ENCODE data around the gene HLCS. TPM values are rescaled to one million over a fixed set of nuclear protein-coding genes. Genes with fewer than 3 reads are reported as not detected.

HLCS gene
- total and polyA plus RNA-seq, 10 of the 15 experiments (the other 5 are each of a cell fraction or from before 2014, with no cell fraction given) = 1.5 to 12.7 (median 9.6) TPM

GRCh38 chr21:36988536-36988935, 22.1 kb upstream of the HLCS start (continued):
- no peak for TF ChIP-seq LARP7 (IDR thresholded peaks at IDR 0.05)

DNA sequence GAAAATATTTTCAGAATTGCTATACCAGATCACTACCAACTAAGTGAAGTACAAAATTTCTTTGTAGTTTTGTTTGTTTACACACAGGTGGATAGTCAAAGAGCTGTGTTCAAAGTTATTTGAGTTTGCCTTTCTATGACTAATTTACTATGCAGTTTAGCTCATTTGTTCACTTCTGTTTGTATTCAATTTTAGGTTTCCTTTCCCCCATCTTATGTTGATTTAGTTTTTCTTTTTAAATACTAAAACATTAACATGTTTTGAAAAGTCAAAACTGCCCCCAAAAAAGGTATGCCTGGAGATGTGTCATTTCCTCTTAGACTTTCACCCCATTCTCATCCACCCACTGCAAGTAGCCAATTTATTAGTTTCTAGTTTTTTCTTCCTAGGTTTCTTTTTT, 21.4 kb upstream of the HLCS start:
- in situ Hi-C loops (cut with MboI) = no loop called here
- no peak for FAIRE-seq
- DNase-seq (ENCODE audit: low read depth, low spot score) = no peak
- CTCF ChIA-PET = interaction anchor here (0.6 to 2.1 kb wide), 6 partner anchors 9 to 271 kb away, joined by 3 to 23 read pairs (median 4); no protein-coding TSS in a partner anchor
- Histone ChIP-seq H3K4me3 (no peak overlapping the region), H2AFZ (ENCODE audit: control insufficient read depth, low read depth, low read length) (no peak overlapping the region), H3K9ac (ENCODE audit: control insufficient read depth, insufficient read depth, low read length) (no peak overlapping the region), H3K9me3 (replicated peaks; ENCODE audit: control insufficient read depth, insufficient read depth, low read length) (no peaks in the 10 kb centered on the region), H3K27me3 (replicated peaks in 1 of 2; ENCODE audit: control insufficient read depth in 2 of 2, insufficient read depth in 2 of 2, low read length in 1 of 2) (no peaks in the 10 kb centered on the region), H3K79me2 (ENCODE audit: control insufficient read depth, insufficient read depth, low read length) (no peaks in the 10 kb centered on the region), H4K20me1 (ENCODE audit: control insufficient read depth, insufficient read depth) (no peaks in the 10 kb centered on the region), H3K36me3 (ENCODE audit: control insufficient read depth in 2 of 2, insufficient read depth in 2 of 2, low read length in 1 of 2) (no peaks in the 10 kb centered on the region), H3K27ac (ENCODE audit: control insufficient read depth, insufficient read depth) (no peak overlapping the region), H3K4me2 (ENCODE audit: control insufficient read depth, insufficient read depth) (no peak overlapping the region), H3K4me1 (ENCODE audit: control insufficient read depth, insufficient read depth, low read length) (no peaks in the 10 kb centered on the region)
- ATAC-seq = no peak
- RAD21 ChIA-PET (ENCODE audit: unreplicated experiment) = interaction anchor here (1.5 kb wide), 1 partner anchor 11 kb away, joined by 16 read pairs; no protein-coding TSS in a partner anchor
- POLR2A ChIA-PET = interaction anchor here (0.8 kb wide), 1 partner anchor 21 kb away, joined by 5 read pairs; the partner anchor contains the start of gene HLCS
- intact Hi-C loops (cut with micrococcal nuclease; ENCODE audit: unreplicated experiment) = loop anchor here (5.0 to 10.0 kb wide), 2 partner anchors 84 to 377 kb away; partner anchors contain the start of genes DYRK1A, PIGP and TTC3
- BruUV-seq (replicated peaks) = no TSS peak
- SMC1A ChIA-PET (ENCODE audit: uncharacterized antibody, unreplicated experiment) = interaction anchor here (1.3 kb wide), 2 partner anchors 9 to 11 kb away, joined by 7 to 14 read pairs; no protein-coding TSS in a partner anchor
- TF ChIP-seq NBN (IDR thresholded peaks at IDR 0.05) (no peak), BRCA1 (IDR thresholded peaks at IDR 0.05; ENCODE audit: low read depth, low read length) (no peak), BMI1 (IDR thresholded peaks at IDR 0.05; ENCODE audit: borderline replicate concordance) (no peak), MXI1 (IDR thresholded peaks at IDR 0.05; ENCODE audit: low read depth, low read length) (no peak), WRNIP1 (IDR thresholded peaks at IDR 0.05; ENCODE audit: borderline replicate concordance, low read depth, low read length) (no peak), RCOR1 (conservative IDR thresholded peaks at IDR 0.05; ENCODE audit: low read depth, low read length) (no peak), E4F1 (IDR thresholded peaks at IDR 0.05; ENCODE audit: borderline replicate concordance, partially characterized antibody) (no peak), ZBED1 (IDR thresholded peaks at IDR 0.05; ENCODE audit: borderline replicate concordance) (no peak), ZNF622 (IDR thresholded peaks at IDR 0.05) (no peak), SMARCA5 (IDR thresholded peaks at IDR 0.05) (no peak), ZNF24 (IDR thresholded peaks at IDR 0.05) (no peak), TCF3 (IDR thresholded peaks at IDR 0.05; ENCODE audit: borderline replicate concordance, insufficient read depth, low read depth, low read length) (no peak), ZNF687 (IDR thresholded peaks at IDR 0.05) (no peak), PAX8 (IDR thresholded peaks at IDR 0.05) (no peak)
- TF ChIP-seq, protein P1, sequence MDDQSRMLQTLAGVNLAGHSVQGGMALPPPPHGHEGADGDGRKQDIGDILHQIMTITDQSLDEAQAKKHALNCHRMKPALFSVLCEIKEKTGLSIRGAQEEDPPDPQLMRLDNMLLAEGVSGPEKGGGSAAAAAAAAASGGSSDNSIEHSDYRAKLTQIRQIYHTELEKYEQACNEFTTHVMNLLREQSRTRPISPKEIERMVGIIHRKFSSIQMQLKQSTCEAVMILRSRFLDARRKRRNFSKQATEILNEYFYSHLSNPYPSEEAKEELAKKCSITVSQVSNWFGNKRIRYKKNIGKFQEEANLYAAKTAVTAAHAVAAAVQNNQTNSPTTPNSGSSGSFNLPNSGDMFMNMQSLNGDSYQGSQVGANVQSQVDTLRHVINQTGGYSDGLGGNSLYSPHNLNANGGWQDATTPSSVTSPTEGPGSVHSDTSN (IDR thresholded peaks at IDR 0.05; ENCODE audit: insufficient replicate concordance, low read depth, low read length) = no peak

All from GM12878 (cell line).